T-helper 22 cell (primary cell): Measurements from ENCODE around the gene EBF3.

Experiments used
- DNase-seq: peaks from one replicate; pipeline ENCODE4 v3.0.0-alpha.2; 2020; ENCODE audit warnings: low read depth

Gene EBF3

DNA sequence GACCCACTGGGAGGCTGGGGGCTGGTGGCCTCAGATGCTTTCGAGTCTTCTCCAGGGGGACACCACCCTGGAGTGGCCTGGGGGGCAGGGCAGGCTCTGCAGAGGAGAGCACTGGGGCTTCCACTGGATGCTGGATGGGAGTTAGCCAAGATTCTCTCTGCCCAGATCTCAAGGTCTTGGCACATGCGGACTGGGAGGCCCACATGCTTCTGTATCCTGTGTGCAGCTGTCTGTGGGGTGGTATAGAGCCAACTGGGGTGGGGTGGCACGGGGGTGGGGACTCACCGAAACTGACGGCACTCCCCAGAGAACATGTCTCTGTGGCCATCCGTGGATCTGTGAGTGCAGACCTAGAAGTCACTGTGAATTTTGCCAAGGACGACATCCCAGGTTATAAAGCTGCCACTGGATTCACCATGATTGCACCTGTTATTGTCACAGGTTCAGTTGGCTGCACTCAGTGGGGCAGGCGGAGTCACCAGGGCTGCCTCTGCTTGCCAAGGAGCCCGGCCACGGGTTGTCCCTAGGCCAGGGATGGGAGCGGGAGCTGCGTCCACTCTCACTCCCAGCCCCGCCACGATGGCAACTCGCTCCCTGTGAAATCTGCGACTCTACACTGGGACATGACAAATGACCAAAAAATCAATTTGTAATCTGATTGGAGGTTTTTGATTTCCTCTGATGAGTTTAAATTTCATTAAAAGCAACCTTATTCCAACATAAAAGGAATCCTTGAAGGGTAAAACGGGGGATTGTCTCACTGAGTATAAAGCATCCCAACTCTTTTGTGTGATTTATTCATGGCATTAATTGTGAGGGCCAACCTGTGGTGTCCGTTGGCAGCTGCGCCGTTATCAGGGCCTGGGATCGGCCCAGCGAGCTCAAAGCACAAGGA is 131.3 kb downstream of the EBF3 start:
- DNase-seq = no peak

DNA sequence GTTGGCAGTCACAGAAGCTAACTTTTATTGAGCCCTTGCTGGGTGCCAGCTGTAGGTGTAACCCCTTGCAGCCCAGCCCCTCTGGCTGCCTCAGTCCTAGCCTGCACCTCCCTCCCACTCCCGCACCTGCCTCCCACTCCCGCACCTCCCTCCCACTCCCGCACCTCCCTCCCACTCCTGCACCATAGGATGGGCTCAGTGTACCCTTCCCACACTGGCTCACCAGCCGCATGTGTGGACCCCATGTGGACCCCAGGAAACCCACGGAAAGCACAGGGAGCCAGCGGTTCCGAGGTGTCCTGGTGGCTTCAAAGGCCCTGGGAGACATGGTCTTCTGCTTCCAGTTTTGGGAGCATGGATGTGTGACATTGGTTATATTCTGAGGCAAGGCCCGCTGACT is 132.9 kb downstream of the EBF3 start:
- DNase-seq = no peak

DNA sequence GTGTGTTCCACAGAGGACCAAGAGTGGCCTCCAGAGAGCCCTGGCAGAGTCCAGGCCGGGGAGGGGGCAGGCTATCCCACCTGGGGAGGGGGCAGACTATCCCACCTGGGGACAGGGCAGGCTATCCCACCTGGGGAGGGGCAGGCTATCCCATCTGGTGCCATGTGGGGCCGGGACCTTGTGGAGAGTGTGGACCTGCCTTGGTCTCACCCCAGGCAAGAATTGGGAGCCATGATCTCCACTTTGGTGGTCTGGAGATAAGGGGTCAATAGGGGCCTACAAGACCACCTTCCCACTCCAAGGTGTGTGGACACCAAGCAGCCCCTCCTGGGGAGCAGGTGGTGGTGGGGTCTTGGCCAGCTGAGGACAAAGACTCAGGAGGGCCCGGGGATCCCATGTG is 138.2 kb downstream of the EBF3 start:
- DNase-seq = no peak

DNA sequence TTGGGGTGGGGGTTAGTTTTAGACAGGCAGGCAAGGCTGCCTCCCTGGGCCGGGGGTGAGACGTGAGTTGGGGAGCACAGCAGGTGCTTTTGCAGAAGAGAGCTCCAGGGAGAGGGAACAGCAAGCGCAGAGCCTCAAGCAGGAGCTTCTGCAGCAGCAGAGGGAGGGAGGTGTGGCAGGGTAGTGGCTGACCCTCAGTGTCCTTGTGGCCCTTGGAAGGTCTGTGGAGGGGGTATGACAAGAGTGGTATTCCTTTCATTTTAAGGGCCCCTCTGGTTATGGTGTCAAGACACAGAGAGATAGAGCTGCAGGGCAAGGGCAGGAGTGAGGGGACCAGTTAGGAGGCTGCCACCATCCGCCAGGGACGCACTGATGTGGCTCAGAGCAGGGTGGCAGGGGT is 138.9 kb downstream of the EBF3 start:
- no peak for DNase-seq

DNA sequence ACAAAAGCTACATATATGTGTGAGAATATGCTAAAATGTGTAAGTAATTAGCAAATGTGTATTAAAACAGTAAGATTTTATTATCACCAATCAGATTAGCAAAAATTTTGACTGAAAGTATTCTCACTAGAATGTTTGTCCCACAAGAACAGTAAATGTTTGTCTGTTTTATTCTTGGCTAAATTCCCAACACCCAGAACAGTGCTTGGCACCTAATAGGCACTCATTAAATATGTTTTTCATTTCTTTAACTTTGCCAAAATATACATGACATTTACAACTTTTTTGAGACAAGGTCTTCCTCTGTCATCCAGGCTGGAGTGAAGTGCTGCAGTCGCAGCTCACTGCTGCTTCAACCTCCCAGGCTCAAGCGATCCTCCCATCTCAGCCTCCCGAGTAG is 143.6 kb downstream of the EBF3 start:
- DNase-seq = no peak

DNA sequence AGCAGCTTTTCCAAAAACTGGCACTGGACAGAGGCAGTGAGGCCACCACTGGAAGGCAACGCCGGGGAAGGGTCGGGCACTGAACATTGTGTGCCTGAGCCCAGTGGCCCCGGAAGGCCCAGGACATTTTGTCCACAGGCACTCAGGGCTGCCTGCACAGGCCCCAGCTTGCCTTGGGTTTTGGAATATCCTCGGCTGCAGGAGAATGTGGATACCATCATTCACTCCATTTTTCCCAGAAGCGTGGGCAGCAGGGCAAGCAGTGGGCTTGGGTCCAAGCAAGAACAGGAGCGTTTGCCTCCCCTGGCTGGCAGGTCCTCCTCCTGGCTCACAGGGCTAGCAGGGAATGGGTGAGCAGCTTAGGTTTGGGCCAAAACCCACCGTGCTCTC is 147.4 kb downstream of the EBF3 start:
- DNase-seq = no peak

DNA sequence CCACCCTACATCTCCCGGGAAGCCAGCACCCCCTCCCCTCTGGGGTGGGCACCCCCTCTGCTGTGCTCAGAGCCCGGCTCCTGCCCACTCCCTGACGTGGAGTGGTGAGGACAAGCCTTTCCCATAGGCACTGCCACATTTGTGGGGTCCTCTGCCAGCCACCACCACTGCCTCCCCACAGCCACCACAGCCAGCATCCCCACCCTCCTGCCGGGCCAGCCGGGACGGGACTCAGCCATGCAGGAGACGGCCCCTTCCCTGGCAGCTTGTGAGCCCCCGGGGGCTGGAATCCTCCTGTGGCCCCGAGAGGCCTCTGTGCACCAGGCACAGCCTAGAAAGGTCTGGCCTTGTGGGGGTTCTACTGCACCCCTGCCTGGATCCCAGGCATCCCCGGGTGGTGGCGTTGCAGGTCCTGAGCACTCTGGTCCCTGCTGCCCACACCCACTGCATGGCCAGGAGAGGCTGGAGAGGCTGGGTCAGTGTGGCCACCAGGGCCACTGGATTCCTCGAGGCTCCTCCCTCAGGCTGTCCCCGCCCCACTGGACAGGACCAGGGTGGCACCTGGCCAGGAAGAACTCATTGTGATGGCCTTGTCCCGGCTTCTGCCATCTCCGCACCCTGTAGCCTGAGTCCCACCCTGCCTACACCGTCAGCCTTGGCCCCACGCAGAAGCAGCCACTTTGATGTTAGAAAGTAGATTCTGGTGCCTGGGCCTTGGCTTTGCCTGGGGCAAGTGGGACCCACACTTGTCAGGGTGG is 148.0 kb downstream of the EBF3 start:
- DNase-seq = no peak

DNA sequence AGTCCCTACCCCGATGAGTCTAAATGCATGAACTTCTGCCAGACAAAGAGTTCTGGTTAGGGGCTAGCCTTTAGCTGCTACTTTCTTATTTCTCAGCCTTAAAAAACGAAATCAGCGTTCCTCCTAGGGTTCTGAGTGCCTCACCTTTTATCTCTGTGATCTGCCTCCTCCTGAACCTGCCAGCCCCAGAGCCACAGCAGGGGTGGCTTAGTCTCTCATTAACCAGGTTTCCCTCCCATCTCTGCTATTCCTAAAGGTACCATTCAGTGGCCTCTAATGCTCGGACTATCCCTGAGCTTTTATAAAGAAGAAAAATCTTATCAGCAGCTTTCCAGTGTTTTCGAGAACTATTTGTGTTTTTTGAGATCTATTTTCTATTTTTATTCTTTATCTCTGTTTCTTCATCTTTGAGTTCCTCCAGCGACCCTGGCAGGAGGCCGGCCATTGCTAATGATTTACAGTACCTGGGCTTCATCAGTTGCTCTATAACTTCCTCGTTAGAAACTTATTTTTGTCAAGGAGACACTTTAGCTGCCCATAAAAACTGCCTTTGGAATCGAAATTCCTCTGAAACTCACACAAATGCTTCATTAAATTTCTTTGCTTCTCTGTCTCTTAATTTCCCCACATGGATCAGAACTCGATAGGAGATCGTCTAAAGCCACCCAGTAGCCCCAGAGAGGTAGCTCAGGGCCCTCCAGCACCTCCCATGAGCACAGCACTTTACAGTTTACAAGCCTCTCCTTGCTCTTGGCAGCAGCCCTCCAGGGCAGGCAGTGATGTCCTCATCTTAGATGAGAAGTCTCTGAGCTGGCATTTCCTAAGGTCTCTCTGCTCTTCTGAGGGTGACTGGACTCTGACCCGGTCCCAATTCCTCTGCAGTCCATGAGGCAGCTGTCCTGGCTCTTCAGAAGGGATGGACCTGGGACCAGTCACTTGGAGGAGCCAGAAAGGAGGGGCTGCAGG is 149.1 kb downstream of the EBF3 start:
- DNase-seq = no peak

DNA sequence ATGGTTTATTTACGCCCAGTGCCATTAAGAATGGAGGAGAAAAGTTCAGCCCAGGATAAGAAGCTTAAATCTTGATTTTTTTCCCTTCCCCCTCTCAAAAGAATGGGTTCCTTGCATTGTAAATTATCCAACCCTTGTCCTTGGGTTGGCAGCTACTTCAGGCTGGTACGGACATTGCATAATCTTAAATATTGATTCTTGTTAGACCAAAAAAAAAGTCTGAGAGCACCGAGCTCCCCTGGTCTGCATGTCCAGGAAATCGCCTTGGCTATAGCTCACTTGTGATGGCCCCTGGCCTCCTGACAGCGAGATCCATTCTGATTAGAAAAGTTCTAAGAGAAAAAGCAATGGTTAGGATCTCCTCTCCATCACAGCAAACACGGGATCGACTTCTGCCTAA is 151.7 kb downstream of the EBF3 start:
- no peak for DNase-seq

DNA sequence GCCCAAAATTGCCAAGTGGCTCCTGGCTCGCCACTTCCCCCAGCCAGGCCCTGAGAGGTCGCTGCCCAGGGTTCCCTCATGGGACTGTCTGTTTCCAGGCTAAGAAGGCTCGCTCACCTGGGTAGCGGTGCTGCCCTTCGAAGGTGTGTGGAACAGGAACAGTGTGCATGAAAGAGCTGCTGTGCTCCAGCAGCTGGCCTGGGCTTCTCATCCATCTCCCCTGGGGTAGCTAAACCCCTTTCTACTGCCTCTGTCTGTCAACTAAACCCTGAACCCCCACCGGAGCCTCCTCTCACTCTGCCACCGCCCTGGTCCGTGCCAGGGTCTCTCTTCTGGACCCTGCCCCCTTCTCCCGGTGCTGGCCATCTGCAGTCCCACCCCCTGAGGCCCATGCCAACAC is 152.9 kb downstream of the EBF3 start:
- DNase-seq = no peak

DNA sequence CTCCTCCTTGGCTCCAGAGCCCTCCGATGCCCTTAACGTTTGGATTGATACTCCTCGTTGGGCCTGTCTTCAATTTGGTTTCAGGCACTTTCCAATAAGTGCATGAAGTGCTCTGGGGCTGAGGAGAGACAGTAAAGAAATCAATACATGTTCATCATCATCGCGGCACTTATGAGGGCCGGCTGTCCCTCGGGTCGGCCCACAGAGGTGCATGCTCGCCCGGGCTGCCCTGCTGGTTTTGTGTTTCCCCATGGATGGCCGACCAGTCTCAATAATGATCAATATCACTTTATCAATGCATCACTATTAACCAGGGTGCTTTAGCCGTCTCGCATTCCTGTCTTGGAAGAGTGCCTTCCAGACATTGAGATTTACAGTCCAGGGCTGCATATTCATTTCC is 154.2 kb downstream of the EBF3 start:
- DNase-seq = no peak

DNA sequence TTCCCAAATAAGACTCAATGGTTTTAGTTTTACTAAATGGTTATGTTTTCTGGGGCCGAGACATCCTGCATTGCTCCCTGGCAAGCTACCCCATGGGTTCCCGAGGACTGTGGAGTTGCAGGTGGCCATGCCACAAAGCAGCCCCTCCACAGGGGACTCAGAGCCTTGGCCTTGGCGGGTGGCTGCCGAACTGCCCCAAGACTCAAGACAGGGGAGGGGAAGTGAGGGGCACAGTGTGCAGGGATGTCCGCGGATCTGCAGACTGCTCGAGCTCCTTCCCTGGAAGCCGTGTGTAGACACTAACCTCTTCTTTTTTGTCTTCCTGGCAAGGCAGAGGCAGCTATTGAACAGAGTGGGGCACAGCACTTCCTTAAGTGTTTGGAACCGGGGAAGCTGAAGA is 154.6 kb downstream of the EBF3 start:
- no peak for DNase-seq

DNA sequence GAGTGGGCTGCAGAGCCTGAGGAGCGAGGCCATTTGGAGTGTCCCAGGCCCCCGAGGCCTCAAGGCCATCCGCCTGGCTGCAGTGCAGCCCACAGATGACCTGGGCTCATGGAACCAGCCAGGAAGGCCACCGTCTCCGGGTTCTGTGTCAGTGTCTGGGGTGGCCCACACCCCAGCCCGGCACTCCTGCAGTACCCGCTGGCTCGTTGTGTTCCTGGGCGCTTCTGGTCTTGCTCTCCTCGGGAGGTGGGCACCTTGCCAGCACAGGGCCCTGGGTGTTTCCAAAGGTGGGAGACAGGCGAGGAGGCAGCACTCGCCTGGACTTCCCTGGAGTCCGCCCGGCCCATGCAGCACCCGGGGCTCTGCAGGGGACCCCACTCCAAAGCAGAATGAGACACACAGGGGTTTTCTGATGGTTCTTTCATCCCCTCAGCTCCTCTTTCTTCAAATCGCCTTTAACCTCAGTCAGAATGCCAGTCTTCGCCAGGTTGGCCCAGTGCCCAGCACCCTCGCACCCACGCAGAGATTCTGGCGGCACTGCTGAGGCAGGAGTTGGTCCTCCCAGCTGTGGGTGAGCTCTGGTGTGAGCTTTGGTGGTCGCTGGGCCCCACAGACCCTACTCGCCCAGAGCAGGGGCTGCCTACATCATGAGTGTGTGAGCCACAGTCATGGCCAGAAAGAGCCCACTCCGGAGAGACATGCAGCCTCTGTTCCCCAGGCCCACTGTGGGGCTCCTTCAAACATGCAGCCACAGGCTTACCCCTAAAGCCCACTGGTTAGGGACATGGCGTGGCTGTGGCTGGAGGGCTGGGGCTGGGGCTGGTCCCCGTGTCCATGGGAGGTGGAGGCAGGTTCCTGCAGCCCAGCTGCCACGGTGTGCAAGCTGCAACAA is 155.7 kb downstream of the EBF3 start:
- DNase-seq = no peak

DNA sequence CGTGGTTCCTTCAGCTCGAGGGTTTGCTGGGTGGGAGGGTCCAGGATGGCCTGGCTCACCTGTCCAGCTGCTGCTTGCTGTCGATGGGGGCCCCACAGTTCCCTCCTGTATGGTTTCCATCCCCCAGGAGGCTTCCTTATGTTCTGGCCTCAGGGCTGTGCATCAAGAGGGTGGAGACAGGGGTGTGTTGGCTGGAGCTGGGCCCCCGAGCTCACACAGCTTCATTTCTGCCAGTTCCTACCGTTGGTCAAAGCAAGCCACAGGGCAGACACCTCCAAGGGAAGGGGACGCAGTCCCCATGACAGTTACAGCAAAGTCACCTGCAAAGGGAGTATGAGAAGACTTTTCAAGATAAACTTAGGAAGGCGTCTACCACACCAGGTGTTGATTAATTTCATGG is 156.9 kb downstream of the EBF3 start:
- DNase-seq = no peak

DNA sequence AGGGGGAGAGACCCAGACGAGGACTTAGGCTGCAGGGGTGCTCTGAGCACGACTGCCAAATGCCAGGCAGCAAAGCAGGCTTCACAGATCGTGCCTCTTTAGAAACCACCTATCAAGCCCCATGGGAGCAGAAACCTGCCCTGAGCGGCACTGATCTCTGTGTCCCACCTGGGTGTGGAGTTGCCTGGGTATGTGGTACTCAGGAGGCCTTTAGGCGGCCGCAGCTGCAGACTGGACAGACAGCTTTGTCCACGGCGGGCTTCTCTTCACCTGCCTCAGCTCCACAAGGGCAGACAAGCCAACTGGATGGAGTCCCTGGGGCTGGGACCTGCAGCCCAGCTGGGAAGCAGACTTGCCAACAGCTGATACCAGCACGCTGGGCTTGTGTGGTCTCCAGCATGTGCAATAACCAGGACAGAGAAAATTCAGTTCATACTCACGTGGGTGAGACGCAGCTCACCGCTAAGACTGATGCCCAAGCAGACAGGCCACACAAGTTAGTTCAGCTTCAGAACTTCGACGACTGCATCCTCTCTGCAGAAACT is 163.2 kb downstream of the EBF3 start:
- DNase-seq = no peak

DNA sequence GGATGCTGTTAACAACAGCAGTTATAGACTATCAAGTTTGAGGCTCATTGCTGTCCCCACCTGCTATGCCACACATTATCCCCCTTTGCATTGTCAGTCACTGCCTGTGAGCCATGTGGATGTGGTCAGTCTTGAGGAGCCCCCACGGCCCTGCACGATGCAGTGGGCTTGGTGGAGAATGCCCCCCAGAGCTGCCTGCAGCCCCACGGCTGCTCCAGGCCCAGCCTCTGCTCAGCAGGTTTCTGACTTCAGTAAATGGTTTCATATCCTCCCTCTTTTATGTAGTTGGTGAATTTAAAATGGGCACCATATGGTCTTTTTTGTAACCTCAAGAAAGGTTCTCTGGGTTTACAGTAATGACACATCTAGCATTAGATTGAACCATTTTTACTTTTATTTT is 164.1 kb downstream of the EBF3 start:
- no peak for DNase-seq

DNA sequence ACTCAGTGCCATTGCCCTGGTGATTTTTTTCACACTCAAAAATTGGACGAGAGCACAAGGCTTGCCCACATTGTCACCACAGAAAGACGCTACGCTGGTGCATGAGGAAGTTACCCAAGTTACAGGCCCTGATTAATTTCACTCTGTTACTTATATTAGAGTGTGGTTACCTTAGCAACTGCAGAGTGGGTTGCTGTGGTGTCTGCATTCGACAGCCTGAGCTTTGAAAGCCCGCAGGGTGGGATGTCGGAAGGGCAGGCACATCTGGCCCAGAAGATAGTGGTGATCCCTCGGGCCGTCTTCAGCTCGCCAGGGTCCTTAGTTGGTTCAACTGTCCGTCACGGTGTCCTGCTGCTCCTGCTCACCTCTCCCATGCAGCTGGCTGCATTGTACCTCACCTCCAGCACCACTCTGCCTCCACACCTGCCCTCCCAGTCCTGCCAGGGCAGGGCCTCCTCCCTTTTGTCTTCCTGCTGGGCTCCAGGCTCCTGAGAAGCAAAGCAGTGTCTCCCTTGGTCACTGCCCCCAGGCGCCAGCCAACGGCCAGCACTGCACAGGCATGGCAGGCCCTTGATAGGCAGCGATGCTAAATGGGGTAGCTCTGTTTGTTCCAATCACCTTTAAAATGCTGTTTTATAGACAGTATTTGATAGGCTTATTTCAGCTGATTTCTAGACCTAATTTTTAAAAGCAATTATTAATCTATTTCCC is 167.2 kb downstream of the EBF3 start:
- DNase-seq = no peak

DNA sequence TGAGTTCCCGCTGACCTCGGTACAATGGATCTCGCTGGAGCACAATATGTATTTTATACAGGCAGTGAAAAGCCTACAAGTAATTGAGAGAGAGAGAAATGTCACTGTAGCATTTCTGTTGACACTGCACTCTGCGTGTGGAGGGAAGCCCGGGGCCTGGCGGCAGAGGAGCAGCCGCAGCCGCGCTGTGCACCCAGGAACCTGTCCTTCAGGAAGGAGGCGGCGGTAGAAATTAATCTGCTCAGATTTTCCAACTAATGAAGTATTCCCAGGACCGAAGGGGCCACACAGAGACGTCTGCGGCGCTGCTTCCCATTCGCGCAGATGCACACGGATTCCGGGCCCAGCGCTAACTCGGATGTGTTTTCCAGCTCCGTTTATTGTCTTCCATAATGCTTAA is 170.1 kb downstream of the EBF3 start:
- DNase-seq = no peak

DNA sequence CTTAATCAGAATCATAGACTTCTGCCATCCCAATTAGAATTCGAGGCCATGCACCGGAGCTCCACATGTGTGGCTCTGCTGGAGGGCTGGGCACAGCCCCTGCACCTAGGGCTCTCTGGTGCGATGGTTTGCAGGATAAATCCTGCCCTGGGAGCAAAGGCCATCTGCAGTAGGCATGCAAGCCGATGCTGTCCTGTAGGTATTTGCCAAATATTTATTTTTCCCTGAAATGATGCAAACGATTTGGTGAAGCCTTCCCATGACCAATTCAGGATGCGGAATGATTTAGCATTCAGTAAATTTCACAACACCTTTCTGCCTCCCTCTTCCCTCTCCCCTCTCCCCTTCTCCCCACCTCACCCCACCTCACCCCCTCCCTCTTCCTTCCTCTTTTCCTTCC is 170.6 kb downstream of the EBF3 start:
- no peak for DNase-seq

DNA sequence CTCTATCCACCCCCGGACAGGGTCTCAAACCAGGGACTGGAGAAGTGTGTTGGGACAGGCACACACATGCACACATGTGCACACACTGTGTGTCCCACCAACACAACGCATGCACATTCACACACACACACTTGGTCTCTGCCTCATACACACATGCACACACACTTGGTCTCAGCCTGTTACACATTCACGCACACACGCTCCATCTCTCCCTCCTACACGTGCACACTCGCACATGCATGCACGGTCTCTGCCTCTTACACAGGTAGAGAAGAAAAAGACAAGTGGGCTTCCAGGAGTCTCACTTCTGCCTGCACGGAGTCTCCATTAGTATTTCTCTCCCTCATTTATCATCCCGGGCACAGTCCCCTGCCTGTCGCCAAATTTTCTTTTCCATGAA is 171.2 kb downstream of the EBF3 start:
- DNase-seq = no peak
